ENCODE measurements around the gene COL4A2.
A peak's percentile ranks its signal among the peaks of the same experiment; 100 is the strongest.

COL4A2 gene

DNA sequence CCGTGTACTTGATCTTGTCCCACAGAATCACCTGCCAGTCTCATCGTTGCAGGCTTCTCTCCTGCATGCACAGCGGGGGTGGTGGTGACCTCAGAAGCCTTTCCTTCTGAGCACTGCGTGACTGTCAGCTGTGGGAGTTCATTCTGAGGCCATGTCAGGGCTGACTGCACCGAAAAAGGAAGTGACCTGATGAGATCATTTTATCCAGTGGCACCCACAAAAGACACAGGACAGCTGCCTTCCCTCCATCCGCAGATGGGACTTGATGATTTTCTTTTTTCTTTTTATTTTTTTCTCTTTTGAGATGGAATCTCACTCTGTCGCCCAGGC, 164.7 kb downstream of the COL4A2 start:
- H3K79me2 ChIP-seq (ENCODE audit: low read length), result no peaks in the 10 kb centered on the region
- H3K9ac ChIP-seq (ENCODE audit: low read length), result no peak overlapping the region
- no peaks in the 10 kb centered on the region for H3K36me3 ChIP-seq (replicated peaks; ENCODE audit: insufficient read depth, low read length)
- no peak overlapping the region for H3K4me2 ChIP-seq (ENCODE audit: low read depth, low read length)
- no peaks in the 10 kb centered on the region for H3K9me3 ChIP-seq (replicated peaks; ENCODE audit: insufficient read depth, low read length)
- TF ChIP-seq, protein P1, sequence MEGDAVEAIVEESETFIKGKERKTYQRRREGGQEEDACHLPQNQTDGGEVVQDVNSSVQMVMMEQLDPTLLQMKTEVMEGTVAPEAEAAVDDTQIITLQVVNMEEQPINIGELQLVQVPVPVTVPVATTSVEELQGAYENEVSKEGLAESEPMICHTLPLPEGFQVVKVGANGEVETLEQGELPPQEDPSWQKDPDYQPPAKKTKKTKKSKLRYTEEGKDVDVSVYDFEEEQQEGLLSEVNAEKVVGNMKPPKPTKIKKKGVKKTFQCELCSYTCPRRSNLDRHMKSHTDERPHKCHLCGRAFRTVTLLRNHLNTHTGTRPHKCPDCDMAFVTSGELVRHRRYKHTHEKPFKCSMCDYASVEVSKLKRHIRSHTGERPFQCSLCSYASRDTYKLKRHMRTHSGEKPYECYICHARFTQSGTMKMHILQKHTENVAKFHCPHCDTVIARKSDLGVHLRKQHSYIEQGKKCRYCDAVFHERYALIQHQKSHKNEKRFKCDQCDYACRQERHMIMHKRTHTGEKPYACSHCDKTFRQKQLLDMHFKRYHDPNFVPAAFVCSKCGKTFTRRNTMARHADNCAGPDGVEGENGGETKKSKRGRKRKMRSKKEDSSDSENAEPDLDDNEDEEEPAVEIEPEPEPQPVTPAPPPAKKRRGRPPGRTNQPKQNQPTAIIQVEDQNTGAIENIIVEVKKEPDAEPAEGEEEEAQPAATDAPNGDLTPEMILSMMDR (IDR thresholded peaks at IDR 0.05; ENCODE audit: low read length), result no peak
- TF ChIP-seq EZH2 (optimal IDR thresholded peaks at IDR 0.05; ENCODE audit: low read depth, low read length) (no peak), EZH2phosphoT487 (IDR thresholded peaks at IDR 0.05; ENCODE audit: low read length) (no peak)
- no peaks in the 10 kb centered on the region for H3K9me2 ChIP-seq (replicated peaks; ENCODE audit: insufficient read depth, low read length)
- no peaks in the 10 kb centered on the region; the same call in 1 of the 2 replicates for H3K4me1 ChIP-seq (ENCODE audit: low read length)
- H3K4me3 ChIP-seq (ENCODE audit: low read length), result no peak overlapping the region
- no peaks in the 10 kb centered on the region for H3F3A ChIP-seq (ENCODE audit: insufficient read depth, low read length)
- no peak overlapping the region for H2AFZ ChIP-seq (ENCODE audit: low read length)
- H3K27me3 ChIP-seq (replicated peaks; ENCODE audit: insufficient read depth, low read length), result no peaks in the 10 kb centered on the region
- DNase-seq, result peak; percentile 46
- H3K27ac ChIP-seq (ENCODE audit: low read length), result no peak overlapping the region
- no peaks in the 10 kb centered on the region for H4K20me1 ChIP-seq (ENCODE audit: insufficient read depth, low read length)

DNA sequence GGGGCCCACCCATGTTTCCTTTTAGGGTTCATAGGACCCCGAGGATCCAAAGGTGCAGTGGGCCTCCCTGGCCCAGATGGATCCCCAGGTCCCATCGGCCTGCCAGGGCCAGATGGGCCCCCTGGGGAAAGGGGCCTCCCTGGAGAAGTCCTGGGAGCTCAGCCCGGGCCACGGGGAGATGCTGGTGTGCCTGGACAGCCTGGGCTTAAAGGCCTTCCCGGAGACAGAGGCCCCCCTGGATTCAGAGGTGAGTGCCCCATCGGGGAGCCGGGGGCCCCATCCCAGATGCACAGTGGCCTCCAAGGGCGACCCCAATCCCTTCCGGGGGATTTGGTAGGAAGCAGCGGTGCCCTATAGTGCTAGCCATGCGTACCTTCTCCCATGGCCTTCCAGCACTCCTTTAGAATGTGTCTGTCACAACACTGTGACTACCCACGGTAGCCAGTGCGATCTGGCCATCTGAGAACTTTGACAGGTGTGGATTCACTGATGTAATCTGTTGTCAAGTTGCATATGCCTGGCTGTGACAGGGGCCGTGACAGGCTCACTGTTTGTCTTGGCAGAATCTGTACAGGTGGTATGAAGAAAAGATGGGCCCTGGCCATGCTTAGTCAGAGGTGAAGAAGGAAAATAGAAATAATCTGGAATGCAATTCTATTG, 165.9 kb downstream of the COL4A2 start:
- Histone ChIP-seq H3K4me3 (ENCODE audit: low read length) (no peak overlapping the region), H3K9ac (ENCODE audit: low read length) (no peak overlapping the region), H3K9me2 (replicated peaks; ENCODE audit: insufficient read depth, low read length) (no peaks in the 10 kb centered on the region), H3K27ac (ENCODE audit: low read length) (no peak overlapping the region), H2AFZ (ENCODE audit: low read length) (no peak overlapping the region), H3K36me3 (replicated peaks; ENCODE audit: insufficient read depth, low read length) (no peaks in the 10 kb centered on the region), H3K4me2 (ENCODE audit: low read depth, low read length) (no peak overlapping the region), H3K4me1 (ENCODE audit: low read length) (no peaks in the 10 kb centered on the region; the same call in 1 of the 2 replicates), H3K9me3 (replicated peaks; ENCODE audit: insufficient read depth, low read length) (no peaks in the 10 kb centered on the region), H3F3A (ENCODE audit: insufficient read depth, low read length) (no peaks in the 10 kb centered on the region), H4K20me1 (ENCODE audit: insufficient read depth, low read length) (no peaks in the 10 kb centered on the region), H3K79me2 (ENCODE audit: low read length) (no peaks in the 10 kb centered on the region), H3K27me3 (replicated peaks; ENCODE audit: insufficient read depth, low read length) (no peaks in the 10 kb centered on the region)
- TF ChIP-seq, protein P1 (IDR thresholded peaks at IDR 0.05; ENCODE audit: low read length), result no peak
- TF ChIP-seq EZH2phosphoT487 (IDR thresholded peaks at IDR 0.05; ENCODE audit: low read length) (no peak), EZH2 (optimal IDR thresholded peaks at IDR 0.05; ENCODE audit: low read depth, low read length) (no peak)
- no peak for DNase-seq

DNA sequence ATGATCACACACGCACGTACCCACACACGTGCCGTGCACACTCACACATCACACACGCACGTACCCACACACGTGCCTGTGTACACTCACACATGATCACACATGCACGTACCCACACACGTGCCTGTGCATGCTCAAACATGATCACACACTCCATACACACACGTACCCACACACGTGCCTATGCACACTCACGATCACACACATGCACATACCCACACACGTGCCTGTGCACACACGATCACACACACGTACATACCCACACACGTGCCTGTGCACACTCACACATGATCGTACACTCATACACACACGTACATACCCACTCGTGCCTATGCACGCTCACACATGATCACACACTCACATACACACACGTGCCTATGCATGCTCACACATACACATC, 167.6 kb downstream of the COL4A2 start:
- H4K20me1 ChIP-seq (ENCODE audit: insufficient read depth, low read length), result no peaks in the 10 kb centered on the region
- H3K27me3 ChIP-seq (replicated peaks; ENCODE audit: insufficient read depth, low read length), result no peaks in the 10 kb centered on the region
- H3K79me2 ChIP-seq (ENCODE audit: low read length), result no peaks in the 10 kb centered on the region
- H3K27ac ChIP-seq (ENCODE audit: low read length), result no peak overlapping the region
- no peak overlapping the region for H2AFZ ChIP-seq (ENCODE audit: low read length)
- H3F3A ChIP-seq (ENCODE audit: insufficient read depth, low read length), result no peaks in the 10 kb centered on the region
- no peak for TF ChIP-seq EZH2 (optimal IDR thresholded peaks at IDR 0.05; ENCODE audit: low read depth, low read length)
- TF ChIP-seq, protein P1 (IDR thresholded peaks at IDR 0.05; ENCODE audit: low read length), result no peak
- no peak for TF ChIP-seq EZH2phosphoT487 (IDR thresholded peaks at IDR 0.05; ENCODE audit: low read length)
- no peak overlapping the region for H3K4me3 ChIP-seq (ENCODE audit: low read length)
- H3K9me2 ChIP-seq (replicated peaks; ENCODE audit: insufficient read depth, low read length), result no peaks in the 10 kb centered on the region
- no peak overlapping the region for H3K9ac ChIP-seq (ENCODE audit: low read length)
- H3K4me2 ChIP-seq (ENCODE audit: low read depth, low read length), result no peak overlapping the region
- H3K9me3 ChIP-seq (replicated peaks; ENCODE audit: insufficient read depth, low read length), result no peaks in the 10 kb centered on the region
- no peak for DNase-seq
- H3K36me3 ChIP-seq (replicated peaks; ENCODE audit: insufficient read depth, low read length), result no peaks in the 10 kb centered on the region
- no peaks in the 10 kb centered on the region; the same call in 1 of the 2 replicates for H3K4me1 ChIP-seq (ENCODE audit: low read length)

Measured in MM.1S (cell line).